ENCODE measurements around the gene NOTCH2.

NOTCH2 gene

GRCh38 chr1:119902775-119903442 is 166.6 kb downstream of the NOTCH2 start:
- DNase-seq: no peak

- no peak for DNase-seq
Observed at GRCh38 chr1:119898981-119899720, 170.3 kb downstream of the NOTCH2 start.

GRCh38 chr1:119898530-119898929 is 170.9 kb downstream of the NOTCH2 start:
- no peak for DNase-seq

GRCh38 chr1:119896303-119896702 is 173.2 kb downstream of the NOTCH2 start, which contains the start of gene ADAM30:
TSS of gene ADAM30 (minus strand) at chr1:119896515. CDS start at chr1:119896336, 179 bp downstream.
- no peak for DNase-seq

- no peak for DNase-seq
Observed at GRCh38 chr1:119895102-119895501, 174.4 kb downstream of the NOTCH2 start.

- DNase-seq: no peak
Observed at GRCh38 chr1:119893827-119894700, 175.4 kb downstream of the NOTCH2 start.

- no peak for DNase-seq
Observed at GRCh38 chr1:119893238-119893791, 176.1 kb downstream of the NOTCH2 start.

GRCh38 chr1:119891386-119891785 is 178.1 kb downstream of the NOTCH2 start:
- no peak for DNase-seq

- DNase-seq: no peak
Observed at GRCh38 chr1:119888476-119888875, 181.0 kb downstream of the NOTCH2 start.

GRCh38 chr1:119887427-119887826 is 182.0 kb downstream of the NOTCH2 start:
- no peak for DNase-seq

GRCh38 chr1:119885903-119886783 is 183.3 kb downstream of the NOTCH2 start:
- DNase-seq: peak; percentile 83

- no peak for DNase-seq
Observed at GRCh38 chr1:119884711-119885110, 184.8 kb downstream of the NOTCH2 start.

GRCh38 chr1:119883826-119884225 is 185.6 kb downstream of the NOTCH2 start:
- DNase-seq: no peak

- no peak for DNase-seq
Observed at GRCh38 chr1:119882132-119883049, 187.1 kb downstream of the NOTCH2 start.

- no peak for DNase-seq
Observed at GRCh38 chr1:119879510-119880434, 189.7 kb downstream of the NOTCH2 start.

- DNase-seq: no peak
Observed at GRCh38 chr1:119878171-119878570, 191.3 kb downstream of the NOTCH2 start.

- no peak for DNase-seq
Observed at GRCh38 chr1:119874186-119874585, 195.3 kb downstream of the NOTCH2 start.

GRCh38 chr1:119873135-119874015 is 196.1 kb downstream of the NOTCH2 start:
- no peak for DNase-seq

GRCh38 chr1:119871881-119872280 is 197.6 kb downstream of the NOTCH2 start:
- DNase-seq: no peak

All from stimulated activated CD8-positive, alpha-beta memory T cell treated with anti-CD3 and anti-CD28 coated beads, Interleukin-4, amount 100 ng/mL, for 48 hours (primary cell).